HL-60 (cell line): ENCODE results near the gene DYNC1I1.

Source experiments
- DNase-seq, 2 experiments: peaks; one replicate each; pipeline ENCODE4 v3.0.0-alpha.2; 2010 to 2020; ENCODE audit warnings: low read depth in 1 of 2, low spot score in 1 of 2
- H3K27ac ChIP-seq: fragments of 250-450 bp; sonication (Bioruptor Pico); replicated peaks from 2 replicates; pipeline ENCODE4 v1.5.1; 2020; ENCODE audit warnings: mild to moderate bottlenecking, moderate library complexity
- H3K27me3 ChIP-seq: fragments of 250-450 bp; sonication (Bioruptor Pico); 2 replicates; pipeline ENCODE4 v1.5.1; 2021; ENCODE audit warnings: mild to moderate bottlenecking, moderate library complexity; ENCODE audit not compliant: insufficient read depth, poor library complexity, severe bottlenecking
- H3K4me3 ChIP-seq: replicated peaks from 2 replicates; pipeline ENCODE4 v1.5.1; 2011; ENCODE audit warnings: mild to moderate bottlenecking, control low read depth, low read length; ENCODE audit not compliant: insufficient read depth
- GABPA ChIP-seq: IDR thresholded peaks from 2 replicates; pipeline ENCODE4 v1.6.1; 2012; ENCODE audit warnings: low read depth
- POLR2AphosphoS5 ChIP-seq: IDR thresholded peaks from 2 replicates; pipeline ENCODE4 v1.6.1; 2012; ENCODE audit warnings: low read depth
- SPI1 ChIP-seq: IDR thresholded peaks from 2 replicates; pipeline ENCODE4 v1.6.1; 2012; ENCODE audit warnings: low read depth, mild to moderate bottlenecking, borderline replicate concordance
- TF ChIP-seq, protein P1 (sequence below): IDR thresholded peaks from 2 replicates; pipeline ENCODE4 v1.6.1; 2012; ENCODE audit warnings: low read depth; ENCODE audit not compliant: insufficient replicate concordance
- TF ChIP-seq, protein P2 (sequence below): IDR thresholded peaks from one replicate; pipeline ENCODE4 v1.5.1; 2011; ENCODE audit warnings: low read length, control low read depth, inconsistent platforms; ENCODE audit not compliant: insufficient read depth

Gene DYNC1I1

DNA sequence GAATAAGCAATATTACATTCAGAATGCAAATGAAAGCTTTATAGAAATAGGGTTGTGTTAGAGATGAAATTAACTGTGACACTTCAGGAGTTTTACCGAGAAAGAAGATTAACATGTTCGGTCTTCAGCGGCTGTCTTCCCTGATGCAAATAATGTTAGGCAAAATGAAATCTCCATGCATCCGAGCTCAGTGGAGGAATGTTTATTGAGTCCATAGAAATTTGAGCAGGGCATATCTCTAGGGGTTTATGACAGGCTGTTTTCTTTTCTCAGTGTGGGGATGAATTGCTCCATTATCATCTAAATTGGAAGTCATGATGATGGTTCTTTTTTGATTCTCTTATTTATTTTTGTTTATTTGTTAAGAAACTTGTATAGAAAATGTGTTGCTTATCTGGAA is 31.7 kb downstream of the DYNC1I1 start:
- H3K27me3 ChIP-seq, result no peaks in the 10 kb centered on the region
- DNase-seq, result no peak
- TF ChIP-seq, protein P1, sequence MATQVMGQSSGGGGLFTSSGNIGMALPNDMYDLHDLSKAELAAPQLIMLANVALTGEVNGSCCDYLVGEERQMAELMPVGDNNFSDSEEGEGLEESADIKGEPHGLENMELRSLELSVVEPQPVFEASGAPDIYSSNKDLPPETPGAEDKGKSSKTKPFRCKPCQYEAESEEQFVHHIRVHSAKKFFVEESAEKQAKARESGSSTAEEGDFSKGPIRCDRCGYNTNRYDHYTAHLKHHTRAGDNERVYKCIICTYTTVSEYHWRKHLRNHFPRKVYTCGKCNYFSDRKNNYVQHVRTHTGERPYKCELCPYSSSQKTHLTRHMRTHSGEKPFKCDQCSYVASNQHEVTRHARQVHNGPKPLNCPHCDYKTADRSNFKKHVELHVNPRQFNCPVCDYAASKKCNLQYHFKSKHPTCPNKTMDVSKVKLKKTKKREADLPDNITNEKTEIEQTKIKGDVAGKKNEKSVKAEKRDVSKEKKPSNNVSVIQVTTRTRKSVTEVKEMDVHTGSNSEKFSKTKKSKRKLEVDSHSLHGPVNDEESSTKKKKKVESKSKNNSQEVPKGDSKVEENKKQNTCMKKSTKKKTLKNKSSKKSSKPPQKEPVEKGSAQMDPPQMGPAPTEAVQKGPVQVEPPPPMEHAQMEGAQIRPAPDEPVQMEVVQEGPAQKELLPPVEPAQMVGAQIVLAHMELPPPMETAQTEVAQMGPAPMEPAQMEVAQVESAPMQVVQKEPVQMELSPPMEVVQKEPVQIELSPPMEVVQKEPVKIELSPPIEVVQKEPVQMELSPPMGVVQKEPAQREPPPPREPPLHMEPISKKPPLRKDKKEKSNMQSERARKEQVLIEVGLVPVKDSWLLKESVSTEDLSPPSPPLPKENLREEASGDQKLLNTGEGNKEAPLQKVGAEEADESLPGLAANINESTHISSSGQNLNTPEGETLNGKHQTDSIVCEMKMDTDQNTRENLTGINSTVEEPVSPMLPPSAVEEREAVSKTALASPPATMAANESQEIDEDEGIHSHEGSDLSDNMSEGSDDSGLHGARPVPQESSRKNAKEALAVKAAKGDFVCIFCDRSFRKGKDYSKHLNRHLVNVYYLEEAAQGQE, result no peak
- no peak for TF ChIP-seq GABPA
- no peak for TF ChIP-seq SPI1
- TF ChIP-seq POLR2AphosphoS5, result no peak
- TF ChIP-seq, protein P2, sequence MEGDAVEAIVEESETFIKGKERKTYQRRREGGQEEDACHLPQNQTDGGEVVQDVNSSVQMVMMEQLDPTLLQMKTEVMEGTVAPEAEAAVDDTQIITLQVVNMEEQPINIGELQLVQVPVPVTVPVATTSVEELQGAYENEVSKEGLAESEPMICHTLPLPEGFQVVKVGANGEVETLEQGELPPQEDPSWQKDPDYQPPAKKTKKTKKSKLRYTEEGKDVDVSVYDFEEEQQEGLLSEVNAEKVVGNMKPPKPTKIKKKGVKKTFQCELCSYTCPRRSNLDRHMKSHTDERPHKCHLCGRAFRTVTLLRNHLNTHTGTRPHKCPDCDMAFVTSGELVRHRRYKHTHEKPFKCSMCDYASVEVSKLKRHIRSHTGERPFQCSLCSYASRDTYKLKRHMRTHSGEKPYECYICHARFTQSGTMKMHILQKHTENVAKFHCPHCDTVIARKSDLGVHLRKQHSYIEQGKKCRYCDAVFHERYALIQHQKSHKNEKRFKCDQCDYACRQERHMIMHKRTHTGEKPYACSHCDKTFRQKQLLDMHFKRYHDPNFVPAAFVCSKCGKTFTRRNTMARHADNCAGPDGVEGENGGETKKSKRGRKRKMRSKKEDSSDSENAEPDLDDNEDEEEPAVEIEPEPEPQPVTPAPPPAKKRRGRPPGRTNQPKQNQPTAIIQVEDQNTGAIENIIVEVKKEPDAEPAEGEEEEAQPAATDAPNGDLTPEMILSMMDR, result no peak
- H3K4me3 ChIP-seq, result no peak overlapping the region
- H3K27ac ChIP-seq, result no peak overlapping the region

DNA sequence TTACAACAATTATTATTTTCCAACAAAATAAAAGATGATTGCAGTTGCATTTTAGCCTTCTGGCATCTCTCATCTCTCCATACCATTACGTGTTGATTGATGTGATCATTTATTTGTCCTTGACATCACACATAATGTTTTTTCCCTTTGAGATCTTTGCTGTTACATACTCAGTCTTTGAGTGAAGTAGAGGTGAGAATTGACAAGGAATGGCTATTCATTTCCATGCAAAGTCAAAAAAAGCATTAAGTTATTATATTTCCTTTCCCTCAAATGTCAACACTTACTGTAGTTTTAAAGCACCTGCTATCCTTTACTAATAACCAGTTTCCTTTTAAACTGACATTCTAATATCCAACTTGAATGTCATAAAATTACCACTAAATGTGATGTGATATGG is 33.6 kb downstream of the DYNC1I1 start:
- DNase-seq, result no peak
- H3K27ac ChIP-seq, result no peak overlapping the region
- H3K4me3 ChIP-seq, result no peak overlapping the region
- TF ChIP-seq SPI1, result no peak
- TF ChIP-seq, protein P1, result no peak
- TF ChIP-seq, protein P2, result no peak
- TF ChIP-seq GABPA, result no peak
- no peak for TF ChIP-seq POLR2AphosphoS5
- no peaks in the 10 kb centered on the region for H3K27me3 ChIP-seq

DNA sequence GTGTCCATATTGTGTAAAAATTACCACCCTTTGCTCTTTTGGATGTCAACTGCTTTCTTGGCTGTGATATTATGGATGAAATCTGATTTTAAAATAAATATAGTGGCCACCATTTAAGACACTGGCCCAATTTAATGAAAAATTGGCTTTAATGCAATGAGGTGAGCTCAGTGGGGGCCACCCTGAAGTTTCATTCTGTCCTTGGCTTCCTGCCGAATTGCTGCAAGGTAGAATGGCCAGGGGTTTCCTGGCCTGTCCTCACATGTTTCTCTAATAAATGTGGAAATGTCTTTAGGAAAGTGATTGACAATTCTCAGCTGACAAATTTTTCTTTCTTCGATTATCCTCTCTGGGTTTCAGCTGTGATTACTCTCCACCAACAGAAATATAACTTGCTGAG is 36.0 kb downstream of the DYNC1I1 start:
- no peak for DNase-seq
- H3K27ac ChIP-seq, result no peak overlapping the region
- H3K4me3 ChIP-seq, result no peak overlapping the region
- TF ChIP-seq GABPA (no peak), SPI1 (no peak), POLR2AphosphoS5 (no peak)
- TF ChIP-seq, protein P1, result no peak
- TF ChIP-seq, protein P2, result no peak
- no peaks in the 10 kb centered on the region for H3K27me3 ChIP-seq
